SIG-M5 (cell line): ENCODE results near the gene MAPKAPK2.

Source experiments
- DNase-seq: peaks from one replicate; lab custom pipeline; 2025; lab: John Stamatoyannopoulos, UW

Gene MAPKAPK2

DNA sequence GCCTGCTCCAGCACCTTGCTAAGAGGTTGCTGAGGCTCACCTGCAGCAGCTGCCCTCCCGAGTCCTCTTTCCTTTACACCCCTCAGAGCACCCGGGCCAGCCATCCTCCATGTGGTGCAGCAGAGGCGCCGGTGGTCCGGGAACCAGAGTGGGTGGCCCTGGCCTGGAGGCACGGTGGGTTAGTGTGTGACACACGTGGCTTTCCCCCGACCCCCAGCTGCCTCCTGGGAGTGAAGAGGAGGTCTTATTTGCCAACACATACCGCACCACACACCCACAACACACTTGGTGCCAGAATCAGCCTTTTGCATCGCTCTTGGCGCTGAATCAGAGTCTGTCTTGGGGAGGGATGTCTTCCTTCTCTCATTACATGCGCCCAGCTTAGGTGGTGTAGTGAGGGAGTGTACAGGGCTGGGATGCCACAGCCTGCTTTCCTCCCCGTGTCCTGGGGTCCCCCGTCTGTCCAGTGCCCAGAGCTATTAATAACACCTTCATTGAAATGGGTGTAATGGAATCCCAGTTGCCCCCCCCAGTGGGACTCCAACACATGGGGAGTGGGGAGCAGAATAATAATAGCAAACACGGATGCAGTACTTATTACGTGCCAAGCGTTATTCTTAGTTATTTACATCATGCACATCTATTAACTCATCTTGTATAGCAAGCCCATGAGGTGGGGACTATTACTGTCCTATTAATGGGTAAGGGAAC lies 38.2 kb downstream of the MAPKAPK2 start:
- DNase-seq = no peak

DNA sequence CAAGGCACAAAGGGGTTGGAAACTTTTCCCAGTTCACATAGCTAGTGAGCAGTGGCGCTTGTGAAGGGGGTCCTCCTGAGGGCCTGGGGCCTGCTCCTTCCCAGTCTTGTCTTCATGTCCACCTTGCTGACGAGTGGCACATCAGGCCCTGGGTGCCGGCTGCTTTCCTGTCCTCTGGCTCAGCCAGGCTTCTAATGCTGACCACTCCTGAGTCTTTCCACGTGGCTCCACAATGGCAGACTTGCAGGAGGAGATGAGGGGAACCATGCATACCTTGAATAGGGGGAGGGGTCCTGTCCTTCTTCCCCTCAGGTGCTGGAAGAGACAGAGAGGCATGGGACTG lies 38.7 kb downstream of the MAPKAPK2 start:
- no peak for DNase-seq

DNA sequence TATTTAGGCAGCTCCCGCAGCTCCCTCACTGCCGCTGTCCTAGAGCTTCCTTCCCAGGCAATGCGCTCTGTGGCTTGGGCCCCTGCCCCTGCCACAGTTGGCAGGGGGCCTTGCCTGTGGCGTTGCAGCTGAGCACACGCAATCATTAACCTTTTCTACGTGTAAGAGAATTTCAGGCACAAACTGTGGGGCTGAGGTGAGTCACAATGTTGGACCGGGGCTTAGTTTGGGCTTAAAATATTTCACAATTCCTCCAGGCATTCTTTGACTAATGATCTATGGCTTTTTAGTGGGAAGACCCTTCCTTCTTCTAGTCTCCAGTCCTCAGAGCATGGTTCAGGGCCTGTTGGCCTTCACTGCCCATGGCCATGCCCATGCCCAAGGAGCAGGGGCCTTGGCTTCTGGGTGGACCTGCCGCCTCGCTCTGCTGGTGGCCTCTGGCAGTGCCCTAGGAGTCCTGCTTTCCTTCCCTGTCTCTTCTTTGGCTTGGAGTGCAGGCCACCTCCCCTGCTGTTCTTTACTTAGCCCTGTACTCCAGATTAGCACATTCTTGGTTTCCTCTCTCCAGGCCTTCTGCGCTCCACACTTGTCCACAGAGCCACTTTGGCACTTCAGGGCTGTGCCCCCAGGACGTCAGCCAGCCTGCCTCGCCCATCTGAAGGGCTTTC lies 39.2 kb downstream of the MAPKAPK2 start:
- no peak for DNase-seq

DNA sequence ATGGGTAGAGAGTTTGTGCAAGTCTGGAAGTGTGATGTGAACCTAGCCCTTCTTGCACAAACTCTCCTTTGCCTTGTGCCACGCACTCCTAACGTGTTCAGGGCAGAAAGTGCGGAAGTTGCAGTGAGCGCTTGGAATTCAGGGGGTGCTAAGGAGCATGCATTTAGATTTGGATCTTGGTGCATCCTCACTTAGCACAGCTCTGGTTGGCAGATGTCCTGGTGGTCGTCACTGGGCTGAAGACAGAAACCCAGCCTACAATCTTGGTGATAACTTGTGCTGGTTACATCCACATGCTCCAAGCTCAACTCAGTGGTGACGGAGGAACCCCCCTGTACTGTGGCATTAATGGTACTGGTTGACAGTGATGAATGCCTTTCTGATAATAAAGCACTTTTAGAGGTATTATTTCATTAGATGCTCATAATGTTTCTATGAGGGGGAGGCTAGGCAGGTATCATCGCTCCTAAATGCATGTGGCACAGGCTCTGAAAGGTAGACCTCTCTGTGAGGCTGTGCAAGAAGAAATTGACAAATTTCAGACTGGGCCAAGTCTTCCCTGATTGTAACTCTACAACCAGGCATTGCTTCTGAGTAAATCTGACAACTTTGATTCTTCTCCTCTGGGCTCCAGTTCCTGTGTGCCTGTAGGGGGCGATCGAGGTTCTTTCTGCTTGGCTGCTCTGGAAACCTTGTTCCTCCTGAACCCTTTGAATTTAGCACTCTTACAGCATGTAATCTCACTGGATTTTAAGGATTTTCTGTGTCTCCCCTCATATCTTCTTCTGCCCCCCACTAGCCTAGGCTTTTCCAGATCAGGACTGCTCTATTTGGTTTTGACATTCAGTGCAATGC lies 40.6 kb downstream of the MAPKAPK2 start:
- DNase-seq = no peak

DNA sequence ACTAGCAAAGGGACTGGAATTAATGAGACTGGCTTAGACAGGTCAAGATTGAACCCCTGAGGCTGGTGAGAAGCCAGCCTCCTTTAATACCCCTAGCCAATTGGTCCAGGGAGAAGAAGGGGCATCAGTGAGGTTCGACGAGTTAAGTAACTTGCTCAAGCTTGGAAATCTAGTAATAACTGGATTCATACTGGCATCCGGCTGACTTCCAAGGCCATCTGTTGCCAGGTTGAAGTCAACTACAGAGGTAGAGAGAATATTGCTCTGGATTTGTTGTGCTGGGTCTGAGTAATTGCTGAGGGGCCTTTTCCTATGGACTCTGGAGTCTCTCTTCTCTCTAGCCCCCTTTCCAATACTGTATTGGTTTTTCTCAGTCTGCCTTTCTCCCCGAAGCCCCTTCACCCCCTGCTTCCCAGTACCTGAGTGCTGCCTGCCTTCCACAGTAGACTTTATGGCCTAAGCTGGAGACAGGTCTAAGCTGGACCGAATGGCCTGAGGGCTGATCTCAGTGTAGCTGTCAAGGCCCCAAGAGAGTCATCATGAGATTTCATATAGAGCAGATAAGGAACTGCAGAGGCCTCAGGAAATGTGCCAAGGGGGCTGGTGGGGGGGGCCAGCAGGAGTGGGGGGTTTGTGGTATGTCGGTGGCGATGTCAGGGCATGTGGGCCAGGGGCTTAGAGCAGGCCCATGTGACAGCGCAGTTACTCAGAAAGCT lies 43.4 kb downstream of the MAPKAPK2 start:
- no peak for DNase-seq

DNA sequence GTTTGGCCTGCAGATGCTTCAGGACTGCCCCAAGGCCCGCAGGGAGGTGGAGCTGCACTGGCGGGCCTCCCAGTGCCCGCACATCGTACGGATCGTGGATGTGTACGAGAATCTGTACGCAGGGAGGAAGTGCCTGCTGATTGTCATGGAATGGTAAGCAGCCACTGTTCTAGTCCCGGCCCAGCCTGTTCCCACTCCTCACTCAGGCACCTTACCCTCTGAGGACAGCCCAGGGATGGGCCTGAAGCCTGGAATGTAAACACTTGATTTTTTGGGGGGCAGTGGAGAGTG lies 43.9 kb downstream of the MAPKAPK2 start:
- no peak for DNase-seq

DNA sequence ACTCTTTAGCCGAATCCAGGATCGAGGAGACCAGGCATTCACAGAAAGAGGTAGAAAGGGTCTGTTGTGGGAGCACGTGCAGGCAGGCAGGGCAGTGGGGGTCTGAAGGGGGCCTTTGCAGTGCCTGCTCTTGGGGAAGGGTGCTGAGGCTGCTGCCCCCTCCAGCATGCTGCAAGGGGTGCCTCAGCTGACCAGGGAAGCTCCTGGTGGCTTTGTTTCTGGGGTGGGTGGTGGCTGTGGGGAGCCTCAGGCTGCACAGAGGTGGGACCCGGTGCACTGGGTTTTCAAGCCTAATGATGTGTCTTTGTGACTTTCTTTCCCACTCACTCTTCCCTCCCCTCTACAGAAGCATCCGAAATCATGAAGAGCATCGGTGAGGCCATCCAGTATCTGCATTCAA lies 44.3 kb downstream of the MAPKAPK2 start:
- DNase-seq = no peak

DNA sequence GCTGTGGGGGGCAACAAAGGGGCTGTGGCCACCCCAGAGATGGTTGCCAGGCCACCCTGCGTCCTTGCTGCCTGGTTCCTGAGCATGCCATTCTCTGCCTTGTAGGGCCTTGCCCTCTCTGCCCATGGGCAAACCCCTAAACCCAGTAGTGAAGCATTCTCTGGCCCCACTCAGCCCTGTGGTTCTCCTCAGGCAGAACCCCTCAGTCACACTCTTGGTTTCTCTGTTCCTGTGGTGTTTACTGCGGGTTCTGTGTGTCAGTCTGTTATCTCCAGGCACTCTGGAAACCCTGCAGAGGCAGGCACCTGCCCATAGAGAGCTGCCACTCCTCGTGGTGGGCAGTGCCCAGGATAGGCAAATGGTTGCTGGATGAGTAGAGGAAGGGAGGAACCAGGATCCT lies 44.8 kb downstream of the MAPKAPK2 start:
- DNase-seq = no peak

DNA sequence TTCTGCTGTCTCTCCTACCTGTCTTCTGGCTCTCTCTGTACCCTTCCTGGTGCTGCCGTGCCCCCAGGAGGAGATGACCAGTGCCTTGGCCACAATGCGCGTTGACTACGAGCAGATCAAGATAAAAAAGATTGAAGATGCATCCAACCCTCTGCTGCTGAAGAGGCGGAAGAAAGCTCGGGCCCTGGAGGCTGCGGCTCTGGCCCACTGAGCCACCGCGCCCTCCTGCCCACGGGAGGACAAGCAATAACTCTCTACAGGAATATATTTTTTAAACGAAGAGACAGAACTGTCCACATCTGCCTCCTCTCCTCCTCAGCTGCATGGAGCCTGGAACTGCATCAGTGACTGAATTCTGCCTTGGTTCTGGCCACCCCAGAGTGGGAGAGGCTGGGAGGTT lies 47.8 kb downstream of the MAPKAPK2 start:
- no peak for DNase-seq

DNA sequence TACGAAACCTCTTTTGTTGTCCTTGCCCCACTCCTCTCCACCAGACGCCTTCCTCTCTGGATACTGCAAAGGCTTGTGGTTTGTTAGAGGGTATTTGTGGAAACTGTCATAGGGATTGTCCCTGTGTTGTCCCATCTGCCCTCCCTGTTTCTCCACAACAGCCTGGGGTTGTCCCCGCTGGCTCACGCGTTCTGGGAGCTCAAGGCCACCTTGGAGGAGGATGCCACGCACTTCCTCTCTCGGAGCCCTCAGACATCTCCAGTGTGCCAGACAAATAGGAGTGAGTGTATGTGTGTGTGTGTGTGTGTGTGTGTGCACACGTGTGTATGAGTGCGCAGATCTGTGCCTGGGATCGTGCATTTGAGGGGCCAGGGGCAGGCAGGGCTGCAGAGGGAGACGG lies 48.3 kb downstream of the MAPKAPK2 start:
- DNase-seq = no peak

DNA sequence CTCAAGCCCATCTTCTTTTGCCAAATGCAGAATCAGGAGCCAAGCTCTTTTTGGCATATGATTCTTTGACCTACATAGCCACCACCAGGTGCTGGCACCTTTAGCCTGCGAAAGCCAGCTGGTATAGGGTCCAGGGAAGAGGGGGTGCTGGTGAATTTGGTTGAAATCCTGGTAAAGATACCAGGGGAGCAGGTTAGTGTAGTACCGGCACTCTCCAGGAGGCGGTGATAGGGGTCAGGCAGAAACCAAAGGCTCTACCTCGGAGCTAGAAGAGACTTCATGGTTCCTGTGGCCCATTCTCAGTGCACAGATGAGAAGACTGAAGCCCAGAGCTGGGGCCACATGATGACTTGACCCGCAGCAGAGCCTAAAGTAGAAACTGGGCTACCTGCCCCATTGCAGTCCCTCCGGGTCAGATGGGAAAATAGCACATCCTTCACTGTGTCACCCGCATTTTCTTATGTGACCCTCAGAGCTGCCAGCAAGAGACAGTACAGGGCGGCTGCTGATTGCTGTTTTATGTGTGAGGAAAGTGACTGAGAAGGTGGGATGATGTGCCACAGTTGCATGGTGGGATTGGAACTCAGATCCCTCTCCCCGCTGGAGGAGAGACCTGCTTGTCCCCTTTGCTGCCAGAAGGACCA lies 49.9 kb downstream of the MAPKAPK2 start:
- no peak for DNase-seq

DNA sequence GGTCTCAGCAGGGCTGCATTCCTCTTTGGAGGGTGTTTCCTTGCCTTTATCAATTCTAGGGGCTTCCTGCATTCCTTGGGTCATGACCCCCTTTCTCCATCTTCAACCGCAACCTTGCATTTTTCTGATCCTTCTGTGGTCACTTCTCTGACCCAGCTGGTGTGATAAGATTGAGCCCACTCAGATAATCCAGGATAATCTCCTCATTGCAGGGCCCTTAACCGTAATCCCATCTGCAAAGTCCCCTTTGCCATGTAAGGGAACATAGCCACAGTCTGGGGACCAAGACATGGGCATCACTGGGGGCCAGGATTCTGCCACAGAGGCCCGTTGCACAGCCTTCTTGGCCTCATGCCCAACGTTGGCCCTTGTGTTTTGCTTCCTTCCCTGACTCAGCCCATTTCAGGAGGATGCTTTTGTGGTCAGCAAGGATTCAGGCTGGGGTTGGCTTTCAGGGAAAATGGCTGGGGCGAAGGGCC lies 50.9 kb downstream of the MAPKAPK2 start:
- no peak for DNase-seq

DNA sequence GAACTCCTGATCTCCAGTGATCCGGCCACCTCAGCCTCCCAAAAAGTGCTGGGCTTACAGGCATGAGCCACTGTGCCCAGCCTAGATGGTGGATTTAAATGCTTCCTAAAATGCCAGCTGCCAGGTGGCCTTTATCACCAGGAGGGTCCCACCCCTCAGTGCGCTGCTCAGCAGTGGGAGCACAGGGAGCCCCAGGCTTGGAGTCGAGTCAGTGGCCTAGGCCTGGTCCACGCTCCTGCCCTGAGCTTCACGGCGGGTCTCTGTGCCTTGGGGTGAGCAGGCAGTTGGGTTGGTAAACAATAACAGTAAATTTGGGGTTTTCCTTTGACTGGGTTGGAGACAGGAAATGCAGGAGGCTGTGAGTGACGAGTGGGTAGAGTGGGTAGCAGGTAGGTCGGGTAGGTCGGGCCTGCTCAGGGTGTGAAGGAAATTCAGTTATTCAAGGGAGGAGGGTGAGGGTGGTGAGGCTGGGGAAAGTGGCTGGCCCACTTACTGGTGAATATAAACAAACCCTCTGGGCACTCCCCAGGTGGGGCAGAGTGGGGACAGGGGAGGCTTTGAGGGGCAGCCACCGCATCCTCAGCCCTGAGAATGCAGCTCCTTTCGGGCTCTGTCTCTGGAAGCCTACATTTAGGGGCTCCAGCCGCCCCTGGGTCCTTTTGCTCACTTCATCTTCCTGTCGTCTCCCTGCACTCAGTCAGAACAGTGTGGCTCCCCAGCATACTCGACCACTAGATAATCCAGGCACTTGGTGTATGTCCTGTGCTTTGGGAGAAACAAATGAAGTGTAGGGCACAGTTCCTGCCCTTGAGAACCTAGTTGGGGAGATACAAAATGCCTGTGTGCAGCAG lies 52.4 kb downstream of the MAPKAPK2 start:
- no peak for DNase-seq

DNA sequence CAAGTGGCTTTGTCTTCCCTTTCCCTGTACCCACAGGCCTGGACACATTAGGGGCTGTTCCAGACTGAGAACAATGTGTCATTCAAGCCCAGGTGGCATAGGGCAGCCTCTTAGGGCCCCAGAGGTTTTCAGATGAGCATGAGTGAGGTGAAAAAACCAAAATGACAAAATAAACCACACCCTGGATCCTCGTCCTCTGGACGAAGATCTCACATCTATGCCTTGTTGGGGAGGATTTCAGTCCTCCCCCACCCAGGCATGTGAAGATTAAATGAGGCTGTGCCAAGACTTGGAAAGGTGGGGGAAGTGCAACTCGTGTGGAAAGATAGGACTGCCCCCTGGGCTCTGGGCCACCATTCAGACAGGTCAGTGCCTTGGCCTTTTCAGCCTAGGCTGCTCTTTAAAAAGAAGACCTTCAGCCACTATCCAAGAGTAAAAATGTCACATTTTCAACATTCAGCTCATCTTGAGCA lies 53.1 kb downstream of the MAPKAPK2 start:
- no peak for DNase-seq

DNA sequence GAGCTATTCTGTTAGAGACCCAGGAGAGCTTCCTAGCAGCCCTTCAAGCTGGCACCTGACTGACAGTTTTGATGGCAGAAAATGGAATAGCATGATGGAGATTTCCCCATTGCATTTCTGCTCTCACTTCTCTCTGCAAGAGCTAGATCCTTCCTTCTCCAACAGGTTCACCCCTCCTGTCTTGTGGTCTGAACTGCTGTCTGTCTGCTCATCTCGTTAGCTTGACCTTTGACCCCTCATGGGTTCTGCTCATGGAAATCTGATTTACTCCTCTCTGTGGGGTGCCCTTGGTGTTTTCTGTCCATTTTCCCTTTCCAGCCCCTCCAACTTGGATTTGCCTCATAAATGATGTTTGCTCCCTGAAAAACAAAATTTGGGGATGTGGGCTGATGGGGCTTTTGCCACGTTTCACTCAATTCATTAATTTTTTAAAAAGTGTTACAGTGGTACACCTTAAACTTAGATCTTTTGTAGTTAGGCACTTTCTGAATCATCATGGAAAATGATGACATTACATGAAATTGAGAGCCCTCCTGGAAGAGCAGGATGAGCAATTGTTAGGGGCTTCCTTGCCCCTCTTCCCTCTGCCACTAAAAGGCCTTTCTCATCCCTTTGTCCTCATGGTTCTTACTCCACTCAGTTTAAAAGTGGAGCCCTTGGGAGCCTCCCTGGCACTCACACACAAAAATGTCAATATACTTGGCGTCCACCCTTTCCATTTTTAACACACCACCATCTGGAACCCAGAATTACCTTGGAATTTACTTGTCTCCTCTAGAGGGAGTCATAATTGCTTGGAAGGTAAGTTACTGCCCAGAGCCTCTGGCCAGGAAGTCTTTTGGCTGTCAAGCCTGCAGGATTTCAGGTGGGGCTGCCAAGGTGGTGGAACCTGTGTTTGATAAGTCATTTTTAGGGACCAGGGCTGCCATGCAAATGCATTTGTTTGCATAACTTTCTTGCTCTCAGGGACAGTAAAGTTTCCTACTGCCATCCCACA lies 54.0 kb downstream of the MAPKAPK2 start:
- no peak for DNase-seq

DNA sequence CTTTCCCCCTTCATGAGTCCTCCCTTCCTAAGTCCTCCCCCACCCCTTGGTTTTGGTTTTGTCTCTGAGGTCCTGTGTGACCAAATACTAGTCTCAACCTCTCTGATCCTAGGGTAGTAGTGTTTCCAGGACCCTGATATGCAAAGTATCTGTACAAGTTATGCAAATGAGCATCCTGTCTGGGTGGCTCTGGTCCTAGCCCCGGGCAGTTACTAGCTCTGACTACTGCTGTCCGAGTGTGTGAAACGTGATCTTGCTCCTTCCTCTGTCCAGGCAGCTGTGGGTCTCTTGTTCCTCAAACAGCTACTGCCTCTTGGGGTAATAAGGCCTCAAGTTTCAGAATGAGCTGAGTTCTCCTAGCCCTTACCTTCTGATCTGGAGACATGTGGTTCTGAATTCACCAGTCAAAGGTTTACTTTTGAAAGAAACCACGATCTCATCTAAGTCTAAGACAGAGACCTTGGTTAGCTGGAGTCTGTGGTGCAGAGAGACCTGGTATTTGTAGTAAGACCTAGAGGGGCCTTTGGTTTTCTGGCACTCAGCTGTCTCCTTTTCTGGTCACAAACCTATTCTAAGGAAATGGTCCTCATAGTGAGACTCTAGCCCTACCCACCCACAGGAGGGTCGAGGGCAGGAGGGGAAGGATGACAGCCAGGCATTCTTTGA lies 54.8 kb downstream of the MAPKAPK2 start:
- DNase-seq = no peak

DNA sequence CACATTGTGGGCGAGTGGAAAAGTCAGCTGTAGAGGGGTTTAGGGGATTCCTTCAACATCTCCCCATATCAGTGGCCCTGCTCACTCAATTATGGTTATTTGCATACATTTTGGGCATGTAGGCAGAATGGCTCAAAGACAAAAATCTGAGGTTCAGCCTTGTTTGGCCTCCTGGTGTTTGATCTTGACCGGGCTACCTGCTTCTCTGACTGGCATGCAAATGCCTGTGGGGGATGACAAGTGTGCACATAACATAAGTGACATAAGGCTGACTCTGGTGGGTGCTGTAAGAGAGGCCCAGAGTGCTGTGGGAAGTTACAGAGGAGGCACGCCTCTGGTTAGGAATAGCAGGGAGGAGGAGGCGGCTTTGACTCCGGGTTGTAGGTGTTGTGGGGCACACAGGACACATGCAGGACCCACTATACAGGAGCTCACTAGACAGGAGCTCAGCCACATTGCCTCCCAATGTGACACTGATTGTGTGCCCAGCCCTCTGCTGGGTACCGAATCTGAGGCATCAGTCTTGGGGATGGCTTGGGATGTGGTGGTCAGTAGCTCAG lies 56.5 kb downstream of the MAPKAPK2 start:
- no peak for DNase-seq

DNA sequence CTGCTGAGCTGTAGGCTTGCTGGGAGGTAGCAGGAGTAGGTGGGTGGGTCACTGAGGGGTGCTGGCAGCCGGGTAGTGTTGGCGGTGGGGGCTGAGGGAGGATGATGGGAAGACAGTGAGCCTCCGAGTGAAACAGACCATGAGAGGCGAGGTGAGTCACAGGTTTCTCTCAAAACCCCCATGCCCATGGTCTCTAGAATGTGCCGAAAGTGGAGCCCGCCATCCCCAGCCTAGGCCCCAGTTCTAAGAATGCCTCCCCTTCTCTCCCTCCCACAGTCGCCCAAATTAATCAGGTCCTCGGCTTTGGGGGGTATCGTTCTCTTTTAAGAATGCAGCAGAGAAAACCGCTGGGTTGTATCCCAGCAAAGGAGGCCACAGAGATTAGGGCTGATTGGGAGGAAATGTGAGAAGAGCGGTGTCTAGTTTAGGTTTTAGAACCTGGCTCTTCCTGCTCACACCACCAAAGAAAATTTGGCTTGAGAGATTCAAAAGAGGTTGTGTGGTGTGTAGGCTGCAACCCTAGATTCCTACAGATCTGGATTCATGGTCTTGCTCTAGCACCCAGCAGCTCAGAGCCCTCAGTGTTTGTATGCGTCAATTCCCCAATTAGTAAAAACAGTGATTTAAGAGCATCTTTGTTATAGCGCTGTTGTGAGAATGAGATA lies 58.1 kb downstream of the MAPKAPK2 start:
- no peak for DNase-seq
